ENCODE data around the gene NLRP13. TPM values are rescaled to one million over a fixed set of nuclear protein-coding genes. Genes with fewer than 3 reads are reported as not detected.

The NLRP13 gene
- polyA plus RNA-seq, 3 donors, result not detected

- Histone ChIP-seq H3K4me3 (replicated peaks in 1 of 3; ENCODE audit: low read depth in 2 of 3, low read length in 3 of 3) (no peak overlapping the region), H3K9ac (ENCODE audit: insufficient read depth, low read length, poor library complexity, severe bottlenecking) (no peak overlapping the region), H3K27me3 (ENCODE audit: control insufficient read depth in 2 of 2, insufficient read depth in 2 of 2, low read length in 2 of 2) (no peaks in the 10 kb centered on the region), H3K4me1 (ENCODE audit: control insufficient read depth in 1 of 2, insufficient read depth in 2 of 2, low read length in 2 of 2) (no peaks in the 10 kb centered on the region), H3K36me3 (replicated peaks in 1 of 2; ENCODE audit: control insufficient read depth in 1 of 2, insufficient read depth in 2 of 2, low read length in 2 of 2) (no peaks in the 10 kb centered on the region), H2AFZ (ENCODE audit: insufficient read depth, low read depth, low read length, poor library complexity, severe bottlenecking) (no peak overlapping the region), H3K9me3 (replicated peaks in 1 of 2; ENCODE audit: control insufficient read depth in 1 of 2, insufficient read depth in 1 of 2, low read length in 2 of 2) (peaks cover 49 to 51% of the 10 kb centered on the region in 2 donors), H3K4me2 (replicated peaks; ENCODE audit: extremely low read depth, low read length, poor library complexity, severe bottlenecking) (no peak overlapping the region), H4K20me1 (ENCODE audit: insufficient read depth, low read length) (no peaks in the 10 kb centered on the region), H3K79me2 (ENCODE audit: insufficient read depth, low read length) (no peaks in the 10 kb centered on the region), H3K27ac (ENCODE audit: low read depth in 1 of 2, low read length in 2 of 2) (no peak overlapping the region)
- TF ChIP-seq CTCF (IDR thresholded peaks at IDR 0.05), result no peak
- no peaks in the 10 kb centered on the region for H3K4me1 Mint-ChIP-seq
- H3K27ac Mint-ChIP-seq, result no peak overlapping the region
- H3K4me3 Mint-ChIP-seq, result no peak overlapping the region
- WGBS (ENCODE audit: insufficient coverage), result 100% methylated on average over 2 of the region's 6 CpGs
- H3K27me3 Mint-ChIP-seq (ENCODE audit: low read depth in 3 of 3), result peaks cover 0 to 4% (median 0%) of the 10 kb centered on the region in 3 donors
- H3K9me3 Mint-ChIP-seq, result peaks cover 16 to 74% (median 50%) of the 10 kb centered on the region in 7 donors
- intact Hi-C loops (cut with micrococcal nuclease), result no loop called here
- no peaks in the 10 kb centered on the region for H3K36me3 Mint-ChIP-seq
- no peak for DNase-seq
Measured at GRCh38 chr19:55959996-55960675, 28.0 kb upstream of the NLRP13 start.

- Histone ChIP-seq H3K4me3 (replicated peaks in 1 of 3; ENCODE audit: low read depth in 2 of 3, low read length in 3 of 3) (no peak overlapping the region), H3K36me3 (replicated peaks in 1 of 2; ENCODE audit: control insufficient read depth in 1 of 2, insufficient read depth in 2 of 2, low read length in 2 of 2) (no peaks in the 10 kb centered on the region), H3K27me3 (ENCODE audit: control insufficient read depth in 2 of 2, insufficient read depth in 2 of 2, low read length in 2 of 2) (no peaks in the 10 kb centered on the region), H4K20me1 (ENCODE audit: insufficient read depth, low read length) (no peaks in the 10 kb centered on the region), H2AFZ (ENCODE audit: insufficient read depth, low read depth, low read length, poor library complexity, severe bottlenecking) (no peak overlapping the region), H3K4me2 (replicated peaks; ENCODE audit: extremely low read depth, low read length, poor library complexity, severe bottlenecking) (no peak overlapping the region), H3K27ac (ENCODE audit: low read depth in 1 of 2, low read length in 2 of 2) (no peak overlapping the region), H3K9ac (ENCODE audit: insufficient read depth, low read length, poor library complexity, severe bottlenecking) (no peak overlapping the region), H3K4me1 (ENCODE audit: control insufficient read depth in 1 of 2, insufficient read depth in 2 of 2, low read length in 2 of 2) (no peaks in the 10 kb centered on the region), H3K79me2 (ENCODE audit: insufficient read depth, low read length) (no peaks in the 10 kb centered on the region), H3K9me3 (replicated peaks in 1 of 2; ENCODE audit: control insufficient read depth in 1 of 2, insufficient read depth in 1 of 2, low read length in 2 of 2) (peaks cover 59 to 65% of the 10 kb centered on the region in 2 donors)
- intact Hi-C loops (cut with micrococcal nuclease), result no loop called here
- DNase-seq, result no peak
- H3K27ac Mint-ChIP-seq, result no peak overlapping the region
- peaks cover 18 to 82% (median 60%) of the 10 kb centered on the region in 7 donors for H3K9me3 Mint-ChIP-seq
- no peak overlapping the region for H3K4me3 Mint-ChIP-seq
- no peak for TF ChIP-seq CTCF (IDR thresholded peaks at IDR 0.05)
- WGBS (ENCODE audit: insufficient coverage), result 100% methylated on average over 1 of the region's 4 CpGs
- H3K27me3 Mint-ChIP-seq (ENCODE audit: low read depth in 3 of 3), result peaks cover 0 to 2% (median 0%) of the 10 kb centered on the region in 3 donors
- no peaks in the 10 kb centered on the region for H3K36me3 Mint-ChIP-seq
- H3K4me1 Mint-ChIP-seq, result no peaks in the 10 kb centered on the region
Measured at GRCh38 chr19:55958356-55958755, 26.2 kb upstream of the NLRP13 start.
